Lung (tissue), 12 donors: ENCODE results near the gene MFAP2. TPM values are rescaled to one million over a fixed set of nuclear protein-coding genes. Genes with fewer than 3 reads are reported as not detected.
"Not testable (repeated sequence)": the region's sequence is repeated elsewhere in the genome, so short reads cannot be mapped to it uniquely, and the experiment has no call there.

ENCODE experiments used
- ATAC-seq: fragments of 200-7000 bp; cut with Tn5 transposase; one replicate; pipeline ENCODE4 v1.9.1; 2020; ENCODE audit warnings: moderate number of reproducible peaks; ENCODE audit not compliant: insufficient read depth, low FRiP score
- DNase-seq, 3 donors: peaks; one replicate each; pipeline ENCODE4 v3.0.0-alpha.2; 2013 to 2017
- H3K27ac ChIP-seq, 2 donors: one replicate each; pipeline ENCODE4 v1.5.1; 2013; ENCODE audit warnings: mild to moderate bottlenecking in 2 of 2, moderate library complexity in 2 of 2, control low read depth in 1 of 2, inconsistent platforms in 1 of 2, low read depth in 1 of 2, low read length in 1 of 2
- H3K27me3 ChIP-seq, 3 donors: one replicate each; pipeline ENCODE4 v1.5.1; 2013; ENCODE audit warnings: low read length in 2 of 3; ENCODE audit not compliant: control insufficient read depth in 3 of 3, insufficient read depth in 3 of 3
- H3K36me3 ChIP-seq, 4 donors: one replicate each; pipeline ENCODE4 v1.5.1; 2013; ENCODE audit warnings: low read length in 4 of 4, mild to moderate bottlenecking in 1 of 4, moderate library complexity in 1 of 4; ENCODE audit not compliant: control insufficient read depth in 4 of 4, insufficient read depth in 4 of 4
- H3K4me1 ChIP-seq, 5 donors: one replicate each; pipeline ENCODE4 v1.5.1; 2013; ENCODE audit warnings: low read length in 5 of 5, mild to moderate bottlenecking in 2 of 5, moderate library complexity in 1 of 5; ENCODE audit not compliant: control insufficient read depth in 5 of 5, insufficient read depth in 5 of 5
- H3K4me3 ChIP-seq: one replicate; pipeline ENCODE4 v1.5.1; 2013; ENCODE audit warnings: mild to moderate bottlenecking, control low read depth, moderate library complexity
- H3K9ac ChIP-seq, 2 donors: one replicate each; pipeline ENCODE4 v1.5.1; 2013; ENCODE audit warnings: low read length in 2 of 2, control low read depth in 1 of 2; ENCODE audit not compliant: insufficient read depth in 1 of 2
- H3K9me3 ChIP-seq, 4 donors: one replicate each; pipeline ENCODE4 v1.5.1; 2013; ENCODE audit warnings: low read length in 3 of 4, mild to moderate bottlenecking in 1 of 4, moderate library complexity in 1 of 4; ENCODE audit not compliant: control insufficient read depth in 4 of 4, insufficient read depth in 3 of 4
- WGBS, 2 donors: extraction: QIAGEN DNeasy Blood & Tissue Kit; methylation state at CpG; one replicate each; pipeline ENCODE4 v1.1.7; 2013; 5-methylcytosine and 5-hydroxymethylcytosine counted together
- polyA plus RNA-seq, 2 donors: library from polyadenylated mRNA; stranded (reverse); fragments of 200-250 nt; gene quantifications; one replicate each; pipeline ENCODE4 v1.2.1, GENCODE V29; 2013
- total RNA-seq, 2 donors: library from RNA; depleted of rRNA in 1 of 2; stranded (reverse); fragments of >200 nt in 1 of 2; gene quantifications; one replicate each; pipeline ENCODE4 v1.2.1, GENCODE V29; 2014 to 2021
- TF ChIP-seq, protein P1 (sequence below): IDR thresholded peaks from 2 replicates; pipeline ENCODE4 v1.5.1; 2012; ENCODE audit warnings: mild to moderate bottlenecking; ENCODE audit errors: control extremely low read depth, extremely low read depth
- donor health status: control.
- donor health status: control.
- donor health status: Bipolar disorder and iron deficiency.
- donor health status: healthy.
- donor health status: DM: yes; HTN: yes; CAD: no.

The MFAP2 gene
- total and polyA plus RNA-seq, 4 donors = 7.4 to 28.5 (median 12.5) TPM

DNA sequence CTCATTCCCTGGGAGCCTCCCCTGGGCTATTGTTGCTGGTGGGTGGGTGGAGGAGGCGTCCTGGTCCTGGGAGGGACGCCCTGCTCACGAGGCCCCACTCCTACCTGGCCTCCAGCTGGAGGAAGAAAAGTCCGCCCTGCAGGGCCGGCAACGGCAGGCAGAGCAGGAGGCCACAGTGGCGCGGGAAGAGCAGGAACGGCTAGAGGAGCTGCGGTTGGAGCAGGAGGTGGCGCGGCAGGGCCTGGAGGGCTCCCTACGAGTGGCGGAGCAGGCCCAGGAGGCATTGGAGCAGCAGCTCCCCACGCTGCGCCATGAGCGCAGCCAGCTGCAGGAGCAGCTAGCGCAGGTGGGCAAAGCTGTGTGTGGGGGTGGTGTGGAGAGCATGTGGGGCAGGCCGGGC lies 33.8 kb downstream of the MFAP2 start:
- TF ChIP-seq, protein P1, sequence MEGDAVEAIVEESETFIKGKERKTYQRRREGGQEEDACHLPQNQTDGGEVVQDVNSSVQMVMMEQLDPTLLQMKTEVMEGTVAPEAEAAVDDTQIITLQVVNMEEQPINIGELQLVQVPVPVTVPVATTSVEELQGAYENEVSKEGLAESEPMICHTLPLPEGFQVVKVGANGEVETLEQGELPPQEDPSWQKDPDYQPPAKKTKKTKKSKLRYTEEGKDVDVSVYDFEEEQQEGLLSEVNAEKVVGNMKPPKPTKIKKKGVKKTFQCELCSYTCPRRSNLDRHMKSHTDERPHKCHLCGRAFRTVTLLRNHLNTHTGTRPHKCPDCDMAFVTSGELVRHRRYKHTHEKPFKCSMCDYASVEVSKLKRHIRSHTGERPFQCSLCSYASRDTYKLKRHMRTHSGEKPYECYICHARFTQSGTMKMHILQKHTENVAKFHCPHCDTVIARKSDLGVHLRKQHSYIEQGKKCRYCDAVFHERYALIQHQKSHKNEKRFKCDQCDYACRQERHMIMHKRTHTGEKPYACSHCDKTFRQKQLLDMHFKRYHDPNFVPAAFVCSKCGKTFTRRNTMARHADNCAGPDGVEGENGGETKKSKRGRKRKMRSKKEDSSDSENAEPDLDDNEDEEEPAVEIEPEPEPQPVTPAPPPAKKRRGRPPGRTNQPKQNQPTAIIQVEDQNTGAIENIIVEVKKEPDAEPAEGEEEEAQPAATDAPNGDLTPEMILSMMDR = no peak
- Histone ChIP-seq H3K27me3 (no peaks in the 10 kb centered on the region), H3K36me3 (peaks cover 0 to 15% (median 0%) of the 10 kb centered on the region in 4 donors), H3K4me1 (no peaks in the 10 kb centered on the region), H3K27ac (no peak overlapping the region), H3K9me3 (no peaks in the 10 kb centered on the region), H3K4me3 (no peak overlapping the region), H3K9ac (no peak overlapping the region)
- WGBS, 2 donors = 90 to 96% methylated on average over 18 to 19 of the region's 19 CpGs
- ATAC-seq (no peak), DNase-seq (no peak)

DNA sequence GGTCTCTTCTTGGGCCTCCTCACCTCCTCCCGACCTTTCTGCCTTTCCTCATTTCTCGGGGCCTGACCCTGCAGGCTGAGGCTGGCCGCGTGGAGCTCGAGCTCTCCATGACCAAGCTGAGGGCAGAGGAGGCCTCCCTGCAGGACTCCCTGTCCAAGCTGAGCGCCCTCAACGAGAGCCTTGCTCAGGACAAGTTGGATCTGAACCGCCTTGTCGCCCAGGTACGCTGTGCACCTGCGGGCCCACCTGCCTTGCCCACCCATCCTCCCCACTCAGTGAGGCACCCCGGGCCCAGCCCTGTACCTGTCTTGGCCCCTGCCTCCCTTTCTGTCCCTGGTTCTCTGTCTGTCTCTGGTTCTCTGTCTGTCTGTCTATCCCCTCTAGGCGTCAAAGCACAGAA lies 34.2 kb downstream of the MFAP2 start:
- not testable (repeated sequence) for ATAC-seq, H3K27ac ChIP-seq, H3K4me1 ChIP-seq, H3K4me3 ChIP-seq, H3K9me3 ChIP-seq, DNase-seq, H3K9ac ChIP-seq, H3K27me3 ChIP-seq
- 91 to 92% methylated on average over 11 to 13 of the region's 13 CpGs for WGBS, 2 donors
- peaks cover 0 to 15% (median 0%) of the 10 kb centered on the region in 4 donors for H3K36me3 ChIP-seq

DNA sequence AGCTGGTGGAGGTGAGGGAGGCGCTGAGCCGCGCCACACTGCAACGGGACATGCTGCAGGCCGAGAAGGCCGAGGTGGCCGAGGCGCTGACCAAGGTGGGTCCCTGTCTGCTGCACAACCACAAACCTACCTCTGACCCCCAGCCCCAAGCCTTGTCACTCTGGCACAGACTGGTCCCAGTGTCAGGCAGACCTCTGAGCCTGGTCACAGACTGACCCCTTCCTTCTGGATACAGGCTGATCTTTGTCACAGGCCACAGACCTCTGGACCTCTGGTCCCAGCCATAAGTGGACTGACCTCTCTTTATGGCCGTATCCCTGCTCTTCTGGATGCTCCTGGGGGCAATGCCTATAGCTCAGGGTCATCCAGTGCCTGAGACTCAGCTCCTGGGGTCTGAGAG lies 34.9 kb downstream of the MFAP2 start:
- WGBS, 2 donors = 91 to 97% methylated on average over 3 to 9 of the region's 9 CpGs
- not testable (repeated sequence) for H3K4me3 ChIP-seq
- peak; percentile 16 for ATAC-seq

DNA sequence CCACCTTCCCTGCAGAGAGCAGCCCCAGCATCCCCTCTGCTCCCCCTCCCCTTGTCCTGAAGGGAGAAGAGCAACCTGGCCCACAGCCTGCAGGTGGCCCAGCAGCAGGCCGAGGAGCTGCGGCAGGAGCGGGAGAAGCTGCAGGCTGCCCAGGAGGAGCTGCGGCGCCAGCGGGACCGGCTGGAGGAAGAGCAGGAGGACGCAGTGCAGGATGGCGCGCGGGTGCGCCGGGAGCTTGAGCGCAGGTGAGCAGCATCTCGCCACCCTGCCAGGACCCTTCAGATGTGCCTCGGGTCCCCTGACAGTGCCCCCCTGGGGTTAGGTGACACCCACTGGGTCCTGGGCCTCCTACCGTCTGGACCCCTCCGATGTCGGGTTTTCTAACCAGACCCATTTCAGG lies 36.4 kb downstream of the MFAP2 start:
- Histone ChIP-seq H3K9ac (no peak overlapping the region), H3K27me3 (no peaks in the 10 kb centered on the region), H3K4me3 (no peak overlapping the region), H3K36me3 (peaks cover 0 to 19% (median 0%) of the 10 kb centered on the region in 4 donors), H3K9me3 (no peaks in the 10 kb centered on the region), H3K4me1 (no peaks in the 10 kb centered on the region), H3K27ac (no peak overlapping the region)
- DNase-seq = no peak
- WGBS, 2 donors = 94% methylated on average over 19 of the region's 19 CpGs
- TF ChIP-seq, protein P1 = no peak
- ATAC-seq = no peak

More for the DNA sequence above, 34.9 kb downstream of the MFAP2 start:
- H3K27ac ChIP-seq, DNase-seq, H3K9ac ChIP-seq, H3K4me1 ChIP-seq, H3K27me3 ChIP-seq, H3K9me3 ChIP-seq: not testable (repeated sequence)
- H3K36me3 ChIP-seq = peaks cover 0 to 15% (median 0%) of the 10 kb centered on the region in 4 donors

DNA sequence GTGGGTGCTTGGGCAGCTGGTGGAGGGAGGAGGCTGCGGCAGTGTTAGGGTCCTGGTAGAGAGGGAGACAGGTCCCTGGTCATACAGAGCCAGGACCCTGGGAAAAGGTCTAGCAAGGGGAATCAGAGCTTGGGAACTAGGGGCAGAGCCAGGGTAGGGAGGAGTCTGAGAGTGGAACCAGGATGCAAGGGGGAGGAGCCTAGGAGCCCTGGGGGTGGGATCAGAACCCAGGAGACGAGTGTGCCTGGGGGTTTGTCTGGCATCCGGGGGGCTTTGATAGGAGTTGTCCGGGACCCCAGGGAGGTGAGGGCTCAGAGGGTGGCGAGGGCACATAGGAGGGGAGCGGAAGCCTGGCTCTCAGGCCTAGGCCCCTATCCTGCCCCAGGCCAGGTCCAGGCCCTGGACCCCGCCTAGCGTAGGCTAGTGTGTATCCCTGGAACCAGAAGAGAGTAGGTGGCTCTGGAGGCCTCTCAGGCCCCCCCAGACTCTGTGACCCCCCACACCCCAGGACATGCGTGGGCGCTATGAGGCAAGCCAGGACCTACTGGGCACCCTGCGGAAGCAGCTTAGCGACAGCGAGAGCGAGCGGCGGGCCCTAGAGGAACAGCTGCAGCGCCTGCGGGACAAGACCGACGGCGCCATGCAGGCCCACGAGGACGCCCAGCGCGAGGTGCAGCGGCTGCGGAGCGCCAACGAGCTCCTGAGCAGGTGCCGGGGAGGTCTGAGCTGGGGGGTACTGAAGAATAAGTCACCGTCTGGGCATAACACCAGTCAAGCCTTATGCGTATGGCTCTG lies 40.8 kb downstream of the MFAP2 start:
- H3K27me3 ChIP-seq, DNase-seq, ATAC-seq, H3K9ac ChIP-seq, H3K4me3 ChIP-seq, H3K27ac ChIP-seq, H3K4me1 ChIP-seq, H3K9me3 ChIP-seq: not testable (repeated sequence)
- WGBS, 2 donors = 95 to 97% methylated on average over 32 of the region's 32 CpGs
- peaks cover 0 to 15% (median 0%) of the 10 kb centered on the region in 4 donors for H3K36me3 ChIP-seq
